Neuronal stem cell (in vitro differentiated cells): Measurements from ENCODE around the gene KCNH4.
A peak's percentile ranks its signal among the peaks of the same experiment; 100 is the strongest.

Source experiments
- DNase-seq: peaks from one replicate; pipeline ENCODE4 v3.0.0-alpha.2; 2013; ENCODE audit warnings: low spot score
- H2AFZ ChIP-seq: one replicate; pipeline ENCODE4 v1.6.1; 2013; ENCODE audit warnings: mild to moderate bottlenecking, low read length, inconsistent platforms
- H2AK5ac ChIP-seq: 2 replicates; pipeline ENCODE4 v1.6.1; 2013; ENCODE audit warnings: low read depth, mild to moderate bottlenecking, inconsistent platforms, low read length, moderate library complexity, mixed read lengths
- H2BK120ac ChIP-seq: 2 replicates; pipeline ENCODE4 v1.6.1; 2013; ENCODE audit warnings: low read depth, mild to moderate bottlenecking, inconsistent platforms, low read length, moderate library complexity, mixed read lengths
- H2BK12ac ChIP-seq: one replicate; pipeline ENCODE4 v1.6.1; 2013; ENCODE audit warnings: low read length, inconsistent platforms
- H2BK15ac ChIP-seq: 2 replicates; pipeline ENCODE4 v1.6.1; 2013; ENCODE audit warnings: mild to moderate bottlenecking, low read length, inconsistent platforms, mixed read lengths
- H2BK5ac ChIP-seq: one replicate; pipeline ENCODE4 v1.6.1; 2013; ENCODE audit warnings: inconsistent platforms, mild to moderate bottlenecking, low read length, moderate library complexity
- H3K14ac ChIP-seq: one replicate; pipeline ENCODE4 v1.6.1; 2013; ENCODE audit warnings: low read length, inconsistent platforms
- H3K18ac ChIP-seq: 2 replicates; pipeline ENCODE4 v1.6.1; 2013; ENCODE audit warnings: low read length, inconsistent platforms
- H3K23ac ChIP-seq: 2 replicates; pipeline ENCODE4 v1.6.1; 2013; ENCODE audit warnings: low read depth, mild to moderate bottlenecking, mixed read lengths, low read length, inconsistent platforms; ENCODE audit not compliant: poor library complexity
- H3K27ac ChIP-seq: replicated peaks from 3 replicates; pipeline ENCODE4 v1.5.1; 2013; ENCODE audit warnings: low read length, inconsistent platforms
- H3K27me3 ChIP-seq, 3 experiments: 2 replicates each; pipeline ENCODE4 v1.6.1; 2013; ENCODE audit warnings: low read length in 3 of 3, mild to moderate bottlenecking in 2 of 3, inconsistent platforms in 1 of 3, low read depth in 1 of 3, mixed read lengths in 1 of 3, moderate library complexity in 1 of 3; ENCODE audit not compliant: control insufficient read depth in 3 of 3, insufficient read depth in 3 of 3
- H3K36me3 ChIP-seq, 2 donors: replicated peaks in 1 of 2; 2 replicates each; pipeline ENCODE4 v1.6.1; 2013; ENCODE audit warnings: low read length in 2 of 2; ENCODE audit not compliant: control insufficient read depth in 2 of 2, insufficient read depth in 2 of 2
- H3K4ac ChIP-seq: 2 replicates; pipeline ENCODE4 v1.6.1; 2013; ENCODE audit warnings: inconsistent platforms, mild to moderate bottlenecking, low read length, moderate library complexity
- H3K4me1 ChIP-seq, 2 donors: 1 replicate in 1 of 2; 2 replicates in 1 of 2; pipeline ENCODE4 v1.6.1; 2013; ENCODE audit warnings: low read length in 2 of 2, low read depth in 1 of 2; ENCODE audit not compliant: control insufficient read depth in 2 of 2, insufficient read depth in 1 of 2
- H3K4me2 ChIP-seq: one replicate; pipeline ENCODE4 v1.6.1; 2013; ENCODE audit warnings: mild to moderate bottlenecking, low read length, inconsistent platforms; ENCODE audit not compliant: insufficient read depth, poor library complexity, severe bottlenecking
- H3K4me3 ChIP-seq, 2 donors: 2 replicates each; pipeline ENCODE4 v1.5.1; 2013; ENCODE audit warnings: low read length in 2 of 2, mild to moderate bottlenecking in 2 of 2, inconsistent platforms in 1 of 2, moderate library complexity in 1 of 2
- H3K79me1 ChIP-seq: one replicate; pipeline ENCODE4 v1.6.1; 2013; ENCODE audit warnings: low read depth, mild to moderate bottlenecking, inconsistent platforms, low read length, moderate library complexity
- H3K9ac ChIP-seq: one replicate; pipeline ENCODE4 v1.6.1; 2013; ENCODE audit warnings: mild to moderate bottlenecking, low read depth, low read length, inconsistent platforms; ENCODE audit not compliant: poor library complexity
- H3K9me3 ChIP-seq, 2 donors: replicated peaks in 1 of 2; 2 replicates each; pipeline versions ENCODE3 to v1.6.1; 2013; ENCODE audit warnings: low read length in 2 of 2, mild to moderate bottlenecking in 2 of 2, inconsistent platforms in 1 of 2, low read depth in 1 of 2, mixed read lengths in 1 of 2, moderate library complexity in 1 of 2; ENCODE audit not compliant: control insufficient read depth in 2 of 2, insufficient read depth in 1 of 2
- H4K8ac ChIP-seq: one replicate; pipeline ENCODE4 v1.6.1; 2013; ENCODE audit warnings: low read depth, mild to moderate bottlenecking, inconsistent platforms, low read length, moderate library complexity
- H4K91ac ChIP-seq: one replicate; pipeline ENCODE4 v1.6.1; 2013; ENCODE audit warnings: low read length, low read depth, mild to moderate bottlenecking, inconsistent platforms; ENCODE audit not compliant: poor library complexity
- WGBS, 2 donors: extraction: QIAGEN DNeasy Blood & Tissue Kit; methylation state at CpG; one replicate each; pipeline ENCODE4 v1.1.7; 2013; ENCODE audit warnings: missing lambda C conversion rate in 2 of 2, mixed read lengths in 1 of 2; ENCODE audit not compliant: insufficient read length in 2 of 2, insufficient replicate concordance in 1 of 2; ENCODE audit errors: extremely low coverage in 2 of 2; 5-methylcytosine and 5-hydroxymethylcytosine counted together

KCNH4 gene

GRCh38 chr17:42107124-42107523 lies 73.8 kb downstream of the KCNH4 start:
- H3K4ac ChIP-seq = no peak overlapping the region
- no CpG with 5 or more reads among the region's 6 CpGs for WGBS, 2 donors
- H2BK120ac ChIP-seq = no peak overlapping the region
- H2AK5ac ChIP-seq = no peak overlapping the region
- H2BK5ac ChIP-seq = no peak overlapping the region
- peaks cover 4 to 5% of the 10 kb centered on the region in 2 donors for H3K4me1 ChIP-seq
- no peak overlapping the region for H4K8ac ChIP-seq
- no peaks in the 10 kb centered on the region for H3K36me3 ChIP-seq
- no peak overlapping the region for H3K18ac ChIP-seq
- no peak overlapping the region for H2BK12ac ChIP-seq
- no peak for DNase-seq
- H3K14ac ChIP-seq = no peak overlapping the region
- no peak overlapping the region for H3K9ac ChIP-seq
- no peak overlapping the region for H2BK15ac ChIP-seq
- no peak overlapping the region for H3K27ac ChIP-seq
- H2AFZ ChIP-seq = peak overlapping the region; percentile 72
- no peaks in the 10 kb centered on the region for H3K79me1 ChIP-seq
- H3K23ac ChIP-seq = no peak overlapping the region
- H3K4me2 ChIP-seq = peak overlapping the region; percentile 96
- peaks cover 0 to 46% (median 2%) of the 10 kb centered on the region in 3 experiments for H3K27me3 ChIP-seq
- H3K9me3 ChIP-seq = no peaks in the 10 kb centered on the region
- no peak overlapping the region for H3K4me3 ChIP-seq
- no peak overlapping the region for H4K91ac ChIP-seq
